ENCODE results near the gene OVCA2. TPM values are rescaled to one million over a fixed set of nuclear protein-coding genes. Genes with fewer than 3 reads are reported as not detected.
A peak's percentile ranks its signal among the peaks of the same experiment; 100 is the strongest.

The OVCA2 gene
- total and polyA plus RNA-seq, 2 experiments from 2014 or later: 49.2 to 72.5 TPM

- TF ChIP-seq CTCF (IDR thresholded peaks at IDR 0.05; ENCODE audit: poor library complexity) (no peak), EZH2phosphoT487 (IDR thresholded peaks at IDR 0.05; ENCODE audit: low read depth, severe bottlenecking, unreplicated experiment) (no peak), EZH2 (IDR thresholded peaks at IDR 0.05; ENCODE audit: borderline replicate concordance) (no peak)
- Histone ChIP-seq H3K4me2 (no peak overlapping the region), H3K9me3 (ENCODE audit: low read depth) (no peaks in the 10 kb centered on the region), H3K79me2 (no peaks in the 10 kb centered on the region), H3K4me1 (ENCODE audit: insufficient read depth) (peaks cover 31% of the 10 kb centered on the region), H3K4me3 (no peak overlapping the region), H3K9me2 (replicated peaks; ENCODE audit: insufficient read depth) (no peaks in the 10 kb centered on the region), H3K36me3 (replicated peaks; ENCODE audit: insufficient read depth, low read depth) (peaks cover 5% of the 10 kb centered on the region), H3K27me3 (no peaks in the 10 kb centered on the region), H4K20me1 (ENCODE audit: insufficient read depth, poor library complexity, severe bottlenecking) (no peaks in the 10 kb centered on the region), H3K27ac (peak overlapping the region; percentile 89), H2AFZ (no peak overlapping the region)
- DNase-seq (ENCODE audit: low spot score): peak; percentile 65
- WGBS (ENCODE audit: low lambda C conversion rate, missing lambda C conversion rate): 56% methylated on average over 13 of the region's 13 CpGs
These were observed 33.7 kb downstream of the OVCA2 start for GRCh38 chr17:2075336-2076086.

GRCh38 chr17:2076087-2076984 is 34.5 kb downstream of the OVCA2 start:
- peaks cover 31% of the 10 kb centered on the region for H3K4me1 ChIP-seq (ENCODE audit: insufficient read depth)
- H4K20me1 ChIP-seq (ENCODE audit: insufficient read depth, poor library complexity, severe bottlenecking): no peaks in the 10 kb centered on the region
- H3K79me2 ChIP-seq: no peaks in the 10 kb centered on the region
- no peaks in the 10 kb centered on the region for H3K9me3 ChIP-seq (ENCODE audit: low read depth)
- TF ChIP-seq EZH2 (IDR thresholded peaks at IDR 0.05; ENCODE audit: borderline replicate concordance) (no peak), EZH2phosphoT487 (IDR thresholded peaks at IDR 0.05; ENCODE audit: low read depth, severe bottlenecking, unreplicated experiment) (no peak), CTCF (IDR thresholded peaks at IDR 0.05; ENCODE audit: poor library complexity) (no peak)
- H3K27ac ChIP-seq: peak overlapping the region; percentile 89
- DNase-seq (ENCODE audit: low spot score): peak; percentile 63
- H3K4me2 ChIP-seq: no peak overlapping the region
- peaks cover 5% of the 10 kb centered on the region for H3K36me3 ChIP-seq (replicated peaks; ENCODE audit: insufficient read depth, low read depth)
- H3K9me2 ChIP-seq (replicated peaks; ENCODE audit: insufficient read depth): no peaks in the 10 kb centered on the region
- no peak overlapping the region for H2AFZ ChIP-seq
- 51% methylated on average over 17 of the region's 17 CpGs for WGBS (ENCODE audit: low lambda C conversion rate, missing lambda C conversion rate)
- H3K27me3 ChIP-seq: no peaks in the 10 kb centered on the region
- H3K4me3 ChIP-seq: no peak overlapping the region

- no peak overlapping the region for H3K4me2 ChIP-seq
- peaks cover 35% of the 10 kb centered on the region for H3K4me1 ChIP-seq (ENCODE audit: insufficient read depth)
- TF ChIP-seq EZH2phosphoT487 (IDR thresholded peaks at IDR 0.05; ENCODE audit: low read depth, severe bottlenecking, unreplicated experiment) (no peak), EZH2 (IDR thresholded peaks at IDR 0.05; ENCODE audit: borderline replicate concordance) (no peak), CTCF (IDR thresholded peaks at IDR 0.05; ENCODE audit: poor library complexity) (no peak)
- H3K4me3 ChIP-seq: no peak overlapping the region
- H2AFZ ChIP-seq: no peak overlapping the region
- 76% methylated on average over 8 of the region's 8 CpGs for WGBS (ENCODE audit: low lambda C conversion rate, missing lambda C conversion rate)
- no peaks in the 10 kb centered on the region for H3K9me2 ChIP-seq (replicated peaks; ENCODE audit: insufficient read depth)
- H4K20me1 ChIP-seq (ENCODE audit: insufficient read depth, poor library complexity, severe bottlenecking): no peaks in the 10 kb centered on the region
- no peaks in the 10 kb centered on the region for H3K27me3 ChIP-seq
- H3K36me3 ChIP-seq (replicated peaks; ENCODE audit: insufficient read depth, low read depth): peaks cover 5% of the 10 kb centered on the region
- H3K79me2 ChIP-seq: no peaks in the 10 kb centered on the region
- H3K27ac ChIP-seq: peak overlapping the region; percentile 89
- no peaks in the 10 kb centered on the region for H3K9me3 ChIP-seq (ENCODE audit: low read depth)
- no peak for DNase-seq (ENCODE audit: low spot score)
These were observed 35.2 kb downstream of the OVCA2 start for GRCh38 chr17:2077040-2077439.

All from hepatocyte (in vitro differentiated cells).